Adrenal gland (tissue), 5 donors: ENCODE measurements around the gene OTULIN.

ENCODE experiments used
- CTCF ChIP-seq, 6 experiments: fragments of 450-650 bp in 4 of 6; fragments of 200-600 bp in 2 of 6; sonication (generic) in 1 of 6; IDR thresholded peaks; 1 replicate in 5 of 6; 2 replicates in 1 of 6; pipeline versions ENCODE4 v1.5.1 to v1.8.0; 2016 to 2021; ENCODE audit warnings: antibody characterized with exemption in 6 of 6, mild to moderate bottlenecking in 2 of 6, moderate library complexity in 1 of 6
- POLR2A ChIP-seq, 2 donors: fragments of 450-650 bp; IDR thresholded peaks; one replicate each; pipeline ENCODE4 v1.6.1; 2017; ENCODE audit warnings: antibody characterized with exemption in 2 of 2, mild to moderate bottlenecking in 2 of 2, moderate library complexity in 1 of 2
- donor health status: DM: no; HTN: no; CAD: no.

GRCh38 chr5:14701556-14701955 lies 37.0 kb downstream of the OTULIN start:
- TF ChIP-seq POLR2A (IDR thresholded peaks at IDR 0.05): no peak
- no peak for TF ChIP-seq CTCF (IDR thresholded peaks at IDR 0.05)
